ENCODE measurements around the gene PRXL2B. TPM values are rescaled to one million over a fixed set of nuclear protein-coding genes. Genes with fewer than 3 reads are reported as not detected.
"Not testable (repeated sequence)": the region's sequence is repeated elsewhere in the genome, so short reads cannot be mapped to it uniquely, and the experiment has no call there.

Gene PRXL2B
- total RNA-seq, 4 donors from 2014 or later: 33.7 to 101 (median 50.1) TPM

DNA sequence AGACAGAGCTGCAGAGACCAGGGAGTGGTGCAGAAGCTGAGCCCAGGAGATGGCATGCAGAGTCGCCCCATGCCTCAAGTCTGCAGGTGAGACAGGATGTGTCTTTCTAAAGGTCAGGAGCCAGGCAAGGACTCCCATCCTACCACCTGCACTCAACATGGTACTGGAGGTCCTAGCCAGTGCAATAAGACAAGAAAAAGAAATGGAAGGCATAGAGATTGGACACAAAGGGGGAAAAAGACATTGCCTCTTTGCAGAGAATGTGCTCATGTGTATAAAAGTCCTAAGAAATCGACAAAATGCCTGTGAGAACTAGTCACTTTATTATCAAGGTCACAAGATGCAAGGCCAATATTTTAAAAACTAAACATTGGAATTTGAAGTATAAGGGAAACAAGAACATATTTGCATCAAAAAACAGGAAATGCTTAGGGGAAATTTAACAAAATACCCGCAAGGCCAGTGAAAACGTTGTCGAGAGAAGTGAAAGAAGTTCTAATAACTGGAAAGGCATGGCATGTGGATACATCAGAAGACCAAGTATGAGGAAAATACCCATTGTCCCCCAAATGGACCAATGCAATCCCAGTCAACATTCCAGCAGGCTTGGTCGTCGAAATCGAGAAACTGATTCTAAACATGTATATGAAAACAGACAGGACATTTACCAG is 13.2 kb upstream of the PRXL2B start:
- Histone ChIP-seq H3K9me3 (peaks cover 6 to 7% of the 10 kb centered on the region in 2 donors), H3K27ac (no peak overlapping the region), H3K27me3 (no peaks in the 10 kb centered on the region), H3K4me1 (peaks cover 11 to 28% (median 16%) of the 10 kb centered on the region in 4 donors), H3K4me3 (no peak overlapping the region), H3K36me3 (no peaks in the 10 kb centered on the region)
- DNase-seq: no peak
- intact Hi-C loops (cut with DNase I; ENCODE audit: low total_unique reads) (no loop called here), in situ Hi-C loops (cut with MboI; ENCODE audit: low pct_ligation_motif_present in 1 of 4, low pct_unique_long_range_greater_than_20kb in 1 of 4, low sequenced_read_pairs in 3 of 4) (loop anchor here in 1 of 4 donors (25.0 kb wide), 1 partner anchor 161 kb away; the partner anchor contains the start of gene PEX10)
- WGBS, 2 donors (ENCODE audit: low coverage in 1 of 2): 88 to 95% methylated on average over 7 to 8 of the region's 8 CpGs
- TF ChIP-seq, protein P1, sequence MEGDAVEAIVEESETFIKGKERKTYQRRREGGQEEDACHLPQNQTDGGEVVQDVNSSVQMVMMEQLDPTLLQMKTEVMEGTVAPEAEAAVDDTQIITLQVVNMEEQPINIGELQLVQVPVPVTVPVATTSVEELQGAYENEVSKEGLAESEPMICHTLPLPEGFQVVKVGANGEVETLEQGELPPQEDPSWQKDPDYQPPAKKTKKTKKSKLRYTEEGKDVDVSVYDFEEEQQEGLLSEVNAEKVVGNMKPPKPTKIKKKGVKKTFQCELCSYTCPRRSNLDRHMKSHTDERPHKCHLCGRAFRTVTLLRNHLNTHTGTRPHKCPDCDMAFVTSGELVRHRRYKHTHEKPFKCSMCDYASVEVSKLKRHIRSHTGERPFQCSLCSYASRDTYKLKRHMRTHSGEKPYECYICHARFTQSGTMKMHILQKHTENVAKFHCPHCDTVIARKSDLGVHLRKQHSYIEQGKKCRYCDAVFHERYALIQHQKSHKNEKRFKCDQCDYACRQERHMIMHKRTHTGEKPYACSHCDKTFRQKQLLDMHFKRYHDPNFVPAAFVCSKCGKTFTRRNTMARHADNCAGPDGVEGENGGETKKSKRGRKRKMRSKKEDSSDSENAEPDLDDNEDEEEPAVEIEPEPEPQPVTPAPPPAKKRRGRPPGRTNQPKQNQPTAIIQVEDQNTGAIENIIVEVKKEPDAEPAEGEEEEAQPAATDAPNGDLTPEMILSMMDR (IDR thresholded peaks at IDR 0.05): no peak
- TF ChIP-seq POLR2A (IDR thresholded peaks at IDR 0.05): no peak
- no peak for TF ChIP-seq EP300 (IDR thresholded peaks at IDR 0.05; ENCODE audit: low read depth)
- no peak for TF ChIP-seq POLR2AphosphoS5 (IDR thresholded peaks at IDR 0.05)

DNA sequence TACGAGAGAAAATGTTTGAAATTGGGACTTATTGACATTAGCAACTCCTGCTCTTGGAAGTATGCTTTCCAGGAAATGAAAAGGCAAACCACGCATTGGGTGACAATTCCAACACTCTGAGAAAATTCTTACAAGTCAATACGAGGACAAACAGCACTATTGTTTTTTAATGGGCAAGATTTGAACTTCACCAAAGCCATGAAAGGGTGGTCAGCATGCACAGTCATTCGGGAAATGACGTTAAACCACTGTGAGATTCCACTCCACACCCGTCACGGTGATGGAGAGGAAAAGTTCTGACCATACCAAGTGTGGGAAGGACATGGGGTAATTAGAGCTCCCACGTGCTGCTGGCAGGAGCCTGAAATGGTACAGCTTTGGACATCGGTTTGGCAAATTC is 12.2 kb upstream of the PRXL2B start:
- peaks cover 6 to 7% of the 10 kb centered on the region in 2 donors for H3K9me3 ChIP-seq
- H3K4me1 ChIP-seq: peaks cover 16 to 35% (median 24%) of the 10 kb centered on the region in 4 donors
- H3K27ac ChIP-seq: peak overlapping the region in 2 of 4 donors; percentile 4 to 93
- no peak for TF ChIP-seq POLR2AphosphoS5 (IDR thresholded peaks at IDR 0.05)
- no peak for TF ChIP-seq POLR2A (IDR thresholded peaks at IDR 0.05)
- TF ChIP-seq, protein P1 (IDR thresholded peaks at IDR 0.05): no peak
- no peak for TF ChIP-seq EP300 (IDR thresholded peaks at IDR 0.05; ENCODE audit: low read depth)
- no peaks in the 10 kb centered on the region for H3K36me3 ChIP-seq
- WGBS, 2 donors (ENCODE audit: low coverage in 1 of 2): 77 to 89% methylated on average over 7 to 9 of the region's 9 CpGs
- no peak for DNase-seq
- no peak overlapping the region for H3K4me3 ChIP-seq
- in situ Hi-C loops (cut with MboI; ENCODE audit: low pct_ligation_motif_present in 1 of 4, low pct_unique_long_range_greater_than_20kb in 1 of 4, low sequenced_read_pairs in 3 of 4) (loop anchor here in 1 of 4 donors (25.0 kb wide), 1 partner anchor 162 kb away; the partner anchor contains the start of gene PEX10), intact Hi-C loops (cut with DNase I; ENCODE audit: low total_unique reads) (no loop called here)
- H3K27me3 ChIP-seq: no peaks in the 10 kb centered on the region

DNA sequence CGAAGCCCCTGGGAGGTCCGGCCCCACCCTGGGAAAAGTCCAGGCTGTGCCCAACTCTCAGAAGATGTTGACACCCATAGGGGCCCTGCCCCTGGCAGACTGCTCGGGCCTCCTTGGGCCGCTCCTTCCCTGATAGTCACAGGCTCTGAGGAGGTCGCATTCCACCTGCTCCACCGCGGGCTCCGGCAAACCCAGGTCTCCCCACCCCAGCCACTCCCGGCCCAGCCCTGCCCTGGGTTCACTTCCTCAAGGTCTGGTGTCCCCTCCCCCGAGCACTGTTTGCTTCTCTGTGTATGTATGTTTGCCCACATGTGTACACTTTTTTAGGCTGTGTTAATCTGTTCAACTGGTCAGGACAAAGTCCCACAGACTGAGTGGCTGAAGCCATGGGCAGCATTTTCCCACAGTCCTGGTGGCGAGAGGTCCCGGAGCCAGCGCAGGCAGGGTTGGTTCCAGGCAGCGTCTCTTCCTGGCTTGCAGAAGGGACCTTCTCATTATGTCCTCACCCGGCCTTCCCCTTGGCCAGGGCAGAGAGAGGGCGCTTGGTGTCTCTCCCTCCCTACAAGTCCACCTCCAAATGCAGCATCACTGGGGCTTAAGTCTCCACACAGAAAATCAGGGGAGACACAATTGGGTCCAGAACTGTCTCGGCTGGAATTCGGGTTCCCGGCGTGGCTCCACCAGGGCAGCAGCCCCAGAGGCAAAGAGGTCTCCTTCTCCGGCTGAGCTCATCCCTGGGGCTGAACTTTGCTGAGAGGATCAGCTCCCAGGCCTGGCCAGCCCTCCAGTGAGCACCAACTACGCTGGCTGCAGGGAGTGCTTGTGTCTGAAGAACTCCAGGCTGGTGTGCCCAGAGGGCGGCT is 10.5 kb upstream of the PRXL2B start:
- intact Hi-C loops (cut with DNase I; ENCODE audit: low total_unique reads) (no loop called here), in situ Hi-C loops (cut with MboI; ENCODE audit: low pct_ligation_motif_present in 1 of 4, low pct_unique_long_range_greater_than_20kb in 1 of 4, low sequenced_read_pairs in 3 of 4) (no loop called here)
- Histone ChIP-seq H3K4me1 (peaks cover 16 to 35% (median 24%) of the 10 kb centered on the region in 4 donors), H3K9me3 (peaks cover 6 to 7% of the 10 kb centered on the region in 2 donors), H3K36me3 (no peaks in the 10 kb centered on the region), H3K27me3 (no peaks in the 10 kb centered on the region), H3K4me3 (peak overlapping the region in 2 of 4 donors; percentile 24 to 32), H3K27ac (peak overlapping the region; percentile 90 to 94 (median 92))
- peak; percentile 94 for DNase-seq
- TF ChIP-seq, protein P1 (IDR thresholded peaks at IDR 0.05): no peak
- TF ChIP-seq EP300 (IDR thresholded peaks at IDR 0.05; ENCODE audit: low read depth): peak; percentile 16
- peak; percentile 9 to 65 (median 54) for TF ChIP-seq POLR2AphosphoS5 (IDR thresholded peaks at IDR 0.05)
- peak; percentile 60 for TF ChIP-seq POLR2A (IDR thresholded peaks at IDR 0.05)
- WGBS, 2 donors (ENCODE audit: low coverage in 1 of 2): 45% methylated on average over 23 of the region's 23 CpGs; no CpG with 5 or more reads in 1 of the 2 donors

DNA sequence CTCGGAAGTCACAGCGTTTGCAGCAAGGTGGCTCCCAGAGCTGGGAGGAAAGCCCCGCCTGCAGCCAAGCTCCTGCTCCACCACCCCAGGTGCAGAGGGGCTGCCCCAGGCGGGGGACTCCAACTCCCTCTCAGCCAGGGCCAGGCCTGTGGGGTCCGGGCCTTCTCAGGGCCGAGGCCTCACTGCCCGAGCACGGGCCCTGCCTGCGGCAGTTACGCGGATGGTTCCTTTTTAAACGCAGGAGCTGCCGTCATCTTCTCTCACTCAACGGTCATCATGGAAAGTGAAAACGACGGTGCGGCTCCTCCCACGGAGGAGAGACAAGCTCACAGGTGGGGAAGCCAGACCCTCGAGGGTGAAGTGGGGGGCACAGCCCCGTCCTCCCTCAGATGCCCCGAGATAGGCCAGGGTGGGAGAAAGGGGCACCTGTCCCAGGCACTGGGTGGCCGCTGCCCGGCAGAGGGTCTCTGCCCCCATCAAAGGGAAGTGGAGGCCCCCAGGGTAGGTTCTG is 9.0 kb upstream of the PRXL2B start:
- DNase-seq; H3K9me3 ChIP-seq; intact Hi-C loops (cut with DNase I; ENCODE audit: low total_unique reads); in situ Hi-C loops (cut with MboI; ENCODE audit: low pct_ligation_motif_present in 1 of 4, low pct_unique_long_range_greater_than_20kb in 1 of 4, low sequenced_read_pairs in 3 of 4); H3K36me3 ChIP-seq; H3K27me3 ChIP-seq: not testable (repeated sequence)
- Histone ChIP-seq H3K4me1 (peaks cover 16 to 35% (median 24%) of the 10 kb centered on the region in 4 donors), H3K4me3 (peak overlapping the region in 3 of 4 donors; percentile 29 to 48 (median 34)), H3K27ac (peak overlapping the region; percentile 90 to 95 (median 94))
- WGBS, 2 donors (ENCODE audit: low coverage in 1 of 2): 51% methylated on average over 18 of the region's 23 CpGs; no CpG with 5 or more reads in 1 of the 2 donors

All from transverse colon (tissue), 4 donors.